Endothelial cell of umbilical vein (primary cell): Measurements from ENCODE around the gene TPO. TPM values are rescaled to one million over a fixed set of nuclear protein-coding genes. Genes with fewer than 3 reads are reported as not detected.

Experiments used
- BruUV-seq: library from RNA; stranded (reverse); fragments of 400-500 nt; replicated peaks from 2 replicates; lab custom pipeline; 2021; lab: Mats Ljungman, UMichigan
- CTCF ChIA-PET: fragments of 300-600, 350-600 bp; sonication (Branson Sonifier 250); formaldehyde crosslinking; loops from one replicate; lab custom pipeline; 2021; ENCODE audit warnings: antibody characterized with exemption, inconsistent platforms; lab: Charles Lee
- POLR2A ChIA-PET: fragments of 300-600, 350-600 bp; sonication (Branson Sonifier 250); formaldehyde crosslinking; loops from one replicate; lab custom pipeline; 2021; ENCODE audit warnings: antibody characterized with exemption, inconsistent platforms; lab: Charles Lee
- DNase-seq: peaks from one replicate; pipeline ENCODE4 v3.0.0-alpha.2; 2011; ENCODE audit warnings: low read depth, low spot score
- FAIRE-seq: peaks from 2 replicates; lab custom pipeline; 2011; peaks lifted over from hg19 to GRCh38; lab: Jason Lieb, UNC
- H2AFZ ChIP-seq: 2 replicates; pipeline ENCODE4 v1.6.0; 2012; ENCODE audit warnings: low read depth, low read length, control low read depth, inconsistent platforms
- H3K27ac ChIP-seq: 2 replicates; pipeline ENCODE4 v1.5.1; 2011; ENCODE audit warnings: low read depth, mild to moderate bottlenecking, control low read depth, low read length, moderate library complexity; ENCODE audit not compliant: insufficient read depth
- H3K27me3 ChIP-seq, 2 experiments: 2 replicates each; pipeline versions ENCODE4 v1.6.0 to v1.6.1; 2011; ENCODE audit warnings: low read length in 2 of 2, mixed read lengths in 1 of 2; ENCODE audit not compliant: control insufficient read depth in 2 of 2, insufficient read depth in 2 of 2
- H3K36me3 ChIP-seq, 2 experiments: 2 replicates in 1 of 2; 3 replicates in 1 of 2; pipeline ENCODE4 v1.5.1; 2011; ENCODE audit warnings: low read length in 2 of 2, mild to moderate bottlenecking in 1 of 2, moderate library complexity in 1 of 2; ENCODE audit not compliant: control insufficient read depth in 2 of 2, insufficient read depth in 2 of 2; ENCODE audit errors: extremely low read depth in 1 of 2
- H3K4me1 ChIP-seq: 3 replicates; pipeline ENCODE4 v1.5.1; 2011; ENCODE audit warnings: mild to moderate bottlenecking, low read length; ENCODE audit not compliant: control insufficient read depth, insufficient read depth; ENCODE audit errors: extremely low read depth
- H3K4me2 ChIP-seq: 2 replicates; pipeline ENCODE4 v1.6.1; 2011; ENCODE audit warnings: low read length, control low read depth, mixed read lengths; ENCODE audit not compliant: insufficient read depth
- H3K4me3 ChIP-seq, 3 experiments: fragments of 200-600 bp in 1 of 3; sonication (generic), shearing (Covaris generic) in 1 of 3; replicated peaks in 1 of 3; 2 replicates each; pipeline ENCODE4 v1.5.1; 2011 to 2016; ENCODE audit warnings: control low read depth in 3 of 3, low read length in 3 of 3, mild to moderate bottlenecking in 2 of 3, inconsistent platforms in 1 of 3, low read depth in 1 of 3, moderate library complexity in 1 of 3; ENCODE audit not compliant: insufficient read depth in 1 of 3
- H3K79me2 ChIP-seq: 2 replicates; pipeline ENCODE4 v1.6.0; 2012; ENCODE audit warnings: low read length, inconsistent platforms; ENCODE audit not compliant: control insufficient read depth, insufficient read depth
- H3K9ac ChIP-seq: replicated peaks from 2 replicates; pipeline ENCODE3; 2011; ENCODE audit warnings: low read length, control low read depth; ENCODE audit not compliant: insufficient read depth; ENCODE audit errors: extremely low read depth
- H3K9me1 ChIP-seq: replicated peaks from 3 replicates; pipeline ENCODE4 v1.6.0; 2011; ENCODE audit warnings: mild to moderate bottlenecking, low read length; ENCODE audit not compliant: control insufficient read depth, insufficient read depth; ENCODE audit errors: extremely low read depth
- H3K9me3 ChIP-seq: replicated peaks from 2 replicates; pipeline ENCODE4 v1.5.1; 2012; ENCODE audit warnings: low read length, inconsistent platforms; ENCODE audit not compliant: control insufficient read depth, insufficient read depth
- H4K20me1 ChIP-seq: replicated peaks from 2 replicates; pipeline ENCODE3; 2011; ENCODE audit warnings: mild to moderate bottlenecking, low read length; ENCODE audit not compliant: control insufficient read depth, insufficient read depth; ENCODE audit errors: extremely low read depth
- CTCF ChIP-seq, 2 donors: IDR thresholded peaks; 1 replicate in 1 of 2; 2 replicates in 1 of 2; pipeline ENCODE4 v1.5.1; 2011; ENCODE audit warnings: low read length in 2 of 2, mild to moderate bottlenecking in 2 of 2, moderate library complexity in 2 of 2, control low read depth in 1 of 2, inconsistent platforms in 1 of 2, low read depth in 1 of 2; ENCODE audit not compliant: insufficient read depth in 1 of 2; ENCODE audit errors: extremely low read depth in 1 of 2
- FOS ChIP-seq: IDR thresholded peaks from 2 replicates; pipeline ENCODE4 v1.6.1; 2011; ENCODE audit warnings: mild to moderate bottlenecking, low read length, moderate library complexity, borderline replicate concordance; ENCODE audit not compliant: insufficient read depth
- JUN ChIP-seq: IDR thresholded peaks from 2 replicates; pipeline ENCODE4 v1.6.1; 2011; ENCODE audit warnings: borderline replicate concordance, low read depth; ENCODE audit not compliant: insufficient read length, insufficient read depth
- MYC ChIP-seq: IDR thresholded peaks from one replicate; pipeline ENCODE4 v1.6.1; 2011; ENCODE audit warnings: mild to moderate bottlenecking, low read depth, low read length
- dilution Hi-C: fragments of 300-500 bp; cut with MboI; formaldehyde crosslinking; loops from one replicate; pipeline ENCODE4 v1.15.0; 2019; ENCODE audit warnings: low sequenced_read_pairs; ENCODE audit not compliant: extremely low pct_ligation_motif_present
- intact Hi-C: fragments of 100-400 bp; cut with micrococcal nuclease; formaldehyde crosslinking; loops from one replicate; pipeline ENCODE4 v1.10.0; 2022
- polyA plus RNA-seq, 4 experiments: library from polyadenylated mRNA; depleted of rRNA in 3 of 4; stranded (reverse) in 3 of 4; unstranded in 1 of 4; fragments of >200 nt; gene quantifications; 2 replicates each; pipeline versions ENCODE4 v1.2.1 to v1.2.3, GENCODE V29; 2011 to 2012; ENCODE audit warnings: missing spikeins in 1 of 4
- total RNA-seq: library from RNA; stranded (reverse); gene quantifications from 2 replicates; pipeline ENCODE4 v1.2.3, GENCODE V29; 2021
- TF ChIP-seq, protein P1 (sequence below): IDR thresholded peaks from 2 replicates; pipeline ENCODE4 v1.6.1; 2011; ENCODE audit not compliant: insufficient read depth, insufficient read length

TPO gene
- total and polyA plus RNA-seq, 2 donors (not counting 3 experiments of a cell fraction or from before 2014, with no cell fraction given) = not detected

GRCh38 chr2:1586251-1586922, 173.1 kb downstream of the TPO start:
- no peak overlapping the region for H2AFZ ChIP-seq
- intact Hi-C loops (no loop called here), dilution Hi-C loops (no loop called here)
- H3K79me2 ChIP-seq = no peaks in the 10 kb centered on the region
- no peaks in the 10 kb centered on the region for H3K36me3 ChIP-seq
- DNase-seq (no peak), FAIRE-seq (no peak)
- H3K9ac ChIP-seq = no peak overlapping the region
- H3K9me3 ChIP-seq = no peaks in the 10 kb centered on the region
- H3K9me1 ChIP-seq = no peaks in the 10 kb centered on the region
- ChIA-PET POLR2A (no interaction called here), CTCF (interaction anchor here (1.5 to 1.7 kb wide), 2 partner anchors 36 to 164 kb away, joined by 7 to 8 read pairs; no protein-coding TSS in a partner anchor)
- H3K4me1 ChIP-seq = peaks cover 8% of the 10 kb centered on the region
- H4K20me1 ChIP-seq = no peaks in the 10 kb centered on the region
- H3K4me3 ChIP-seq = no peak overlapping the region
- no peaks in the 10 kb centered on the region for H3K27me3 ChIP-seq
- no TSS peak for BruUV-seq
- TF ChIP-seq, protein P1, sequence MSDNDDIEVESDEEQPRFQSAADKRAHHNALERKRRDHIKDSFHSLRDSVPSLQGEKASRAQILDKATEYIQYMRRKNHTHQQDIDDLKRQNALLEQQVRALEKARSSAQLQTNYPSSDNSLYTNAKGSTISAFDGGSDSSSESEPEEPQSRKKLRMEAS = no peak
- TF ChIP-seq JUN (no peak), CTCF (IDR thresholded peaks at IDR 0.05; ENCODE audit: extremely low read depth in 1 of 2, insufficient read depth in 1 of 2, low read depth in 1 of 2, low read length in 2 of 2) (no peak), FOS (no peak), MYC (no peak)
- no peak overlapping the region for H3K27ac ChIP-seq
- no peak overlapping the region for H3K4me2 ChIP-seq
